MM.1S (cell line): ENCODE results near the gene COG8.

Source experiments
- CTCF ChIP-seq: fragments of 300-600 bp; sonication (generic); IDR thresholded peaks from 2 replicates; pipeline ENCODE4 v1.5.1; 2016; ENCODE audit warnings: antibody characterized with exemption, low read length, mixed read lengths
- EZH2 ChIP-seq: fragments of 300-600 bp; sonication (generic); optimal IDR thresholded peaks from 2 replicates; pipeline ENCODE3; 2017; ENCODE audit warnings: low read depth, mild to moderate bottlenecking, antibody characterized with exemption, low read length, mixed read lengths
- EZH2phosphoT487 ChIP-seq: fragments of 300-600 bp; sonication (generic); IDR thresholded peaks from 2 replicates; pipeline ENCODE4 v1.6.1; 2018; ENCODE audit warnings: antibody characterized with exemption, low read length

DNA sequence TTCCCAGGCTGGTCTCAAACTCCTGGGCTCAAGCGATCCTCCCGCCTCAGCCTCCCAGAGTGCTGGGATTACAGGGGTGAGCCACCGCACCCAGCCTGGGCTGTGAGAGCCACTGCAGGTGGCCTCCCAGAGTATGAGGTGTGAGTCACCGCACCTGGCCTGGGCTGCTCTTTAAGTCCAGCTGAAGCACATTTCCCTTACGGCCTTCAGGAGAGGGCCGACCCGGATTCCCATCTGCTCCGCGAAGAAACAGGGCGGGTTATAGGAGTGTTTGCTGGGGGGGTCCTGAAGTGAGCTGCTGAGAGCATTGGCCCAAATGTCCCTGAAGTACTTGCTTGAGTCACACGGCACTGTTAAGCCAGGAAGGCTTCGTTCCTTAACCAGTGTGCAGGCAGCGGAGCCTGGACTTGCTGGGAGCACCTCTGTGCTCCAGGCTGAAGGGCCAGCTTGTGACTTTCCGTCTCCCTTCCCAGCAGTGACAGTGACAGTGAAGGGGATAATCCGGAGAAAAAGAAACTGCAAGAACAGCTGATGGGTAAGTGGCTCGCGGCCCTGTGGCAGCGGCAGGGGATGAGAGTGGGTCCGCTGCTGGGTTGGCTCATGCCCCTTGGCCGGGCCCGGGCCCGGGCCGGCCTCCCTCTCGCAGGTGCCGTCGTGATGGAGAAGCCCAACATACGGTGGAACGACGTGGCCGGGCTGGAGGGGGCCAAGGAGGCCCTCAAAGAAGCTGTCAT lies 21.0 kb downstream of the COG8 start:
- TF ChIP-seq CTCF, result no peak
- TF ChIP-seq EZH2, result no peak
- no peak for TF ChIP-seq EZH2phosphoT487
